PFSK-1 (cell line): ENCODE measurements around the gene PANK3.

Experiments used
- FOXP2 ChIP-seq: optimal IDR thresholded peaks from 2 replicates; pipeline ENCODE3; 2011; ENCODE audit warnings: borderline replicate concordance, control low read depth, inconsistent platforms; ENCODE audit not compliant: insufficient read depth; ENCODE audit errors: extremely low read length, extremely low read depth
- POLR2AphosphoS5 ChIP-seq: IDR thresholded peaks from 2 replicates; pipeline ENCODE4 v1.6.1; 2012; ENCODE audit warnings: low read depth, mild to moderate bottlenecking, control low read depth, low read length, moderate library complexity
- SIN3A ChIP-seq: IDR thresholded peaks from 2 replicates; pipeline ENCODE4 v1.6.1; 2012; ENCODE audit warnings: mild to moderate bottlenecking, low read length, moderate library complexity, borderline replicate concordance; ENCODE audit not compliant: insufficient read depth
- TAF1 ChIP-seq: IDR thresholded peaks from 2 replicates; pipeline ENCODE4 v1.6.1; 2012; ENCODE audit warnings: low read length, control low read depth, borderline replicate concordance; ENCODE audit not compliant: insufficient read depth
- TF ChIP-seq, protein P1 (sequence below), 2 experiments: IDR thresholded peaks; 2 replicates each; pipeline versions ENCODE4 v1.6.1 to v1.8.0; 2011 to 2012; ENCODE audit warnings: low read depth in 2 of 2, low read length in 2 of 2, control low read depth in 1 of 2, inconsistent platforms in 1 of 2, mild to moderate bottlenecking in 1 of 2, moderate library complexity in 1 of 2; ENCODE audit not compliant: insufficient read depth in 1 of 2

PANK3 gene

GRCh38 chr5:168602517-168602916 is 23.3 kb upstream of the PANK3 start:
- no peak for TF ChIP-seq FOXP2
- no peak for TF ChIP-seq POLR2AphosphoS5
- no peak for TF ChIP-seq TAF1
- no peak for TF ChIP-seq SIN3A

- TF ChIP-seq POLR2AphosphoS5 = no peak
- no peak for TF ChIP-seq SIN3A
Observed at GRCh38 chr5:168601972-168602371, 22.8 kb upstream of the PANK3 start.

- TF ChIP-seq POLR2AphosphoS5 (no peak), FOXP2 (no peak), SIN3A (no peak), TAF1 (no peak)
- TF ChIP-seq, protein P1, sequence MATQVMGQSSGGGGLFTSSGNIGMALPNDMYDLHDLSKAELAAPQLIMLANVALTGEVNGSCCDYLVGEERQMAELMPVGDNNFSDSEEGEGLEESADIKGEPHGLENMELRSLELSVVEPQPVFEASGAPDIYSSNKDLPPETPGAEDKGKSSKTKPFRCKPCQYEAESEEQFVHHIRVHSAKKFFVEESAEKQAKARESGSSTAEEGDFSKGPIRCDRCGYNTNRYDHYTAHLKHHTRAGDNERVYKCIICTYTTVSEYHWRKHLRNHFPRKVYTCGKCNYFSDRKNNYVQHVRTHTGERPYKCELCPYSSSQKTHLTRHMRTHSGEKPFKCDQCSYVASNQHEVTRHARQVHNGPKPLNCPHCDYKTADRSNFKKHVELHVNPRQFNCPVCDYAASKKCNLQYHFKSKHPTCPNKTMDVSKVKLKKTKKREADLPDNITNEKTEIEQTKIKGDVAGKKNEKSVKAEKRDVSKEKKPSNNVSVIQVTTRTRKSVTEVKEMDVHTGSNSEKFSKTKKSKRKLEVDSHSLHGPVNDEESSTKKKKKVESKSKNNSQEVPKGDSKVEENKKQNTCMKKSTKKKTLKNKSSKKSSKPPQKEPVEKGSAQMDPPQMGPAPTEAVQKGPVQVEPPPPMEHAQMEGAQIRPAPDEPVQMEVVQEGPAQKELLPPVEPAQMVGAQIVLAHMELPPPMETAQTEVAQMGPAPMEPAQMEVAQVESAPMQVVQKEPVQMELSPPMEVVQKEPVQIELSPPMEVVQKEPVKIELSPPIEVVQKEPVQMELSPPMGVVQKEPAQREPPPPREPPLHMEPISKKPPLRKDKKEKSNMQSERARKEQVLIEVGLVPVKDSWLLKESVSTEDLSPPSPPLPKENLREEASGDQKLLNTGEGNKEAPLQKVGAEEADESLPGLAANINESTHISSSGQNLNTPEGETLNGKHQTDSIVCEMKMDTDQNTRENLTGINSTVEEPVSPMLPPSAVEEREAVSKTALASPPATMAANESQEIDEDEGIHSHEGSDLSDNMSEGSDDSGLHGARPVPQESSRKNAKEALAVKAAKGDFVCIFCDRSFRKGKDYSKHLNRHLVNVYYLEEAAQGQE (IDR thresholded peaks at IDR 0.05; ENCODE audit: insufficient read depth in 1 of 2, low read depth in 2 of 2, low read length in 2 of 2) = no peak
Observed at GRCh38 chr5:168600409-168600808, 21.2 kb upstream of the PANK3 start.

DNA sequence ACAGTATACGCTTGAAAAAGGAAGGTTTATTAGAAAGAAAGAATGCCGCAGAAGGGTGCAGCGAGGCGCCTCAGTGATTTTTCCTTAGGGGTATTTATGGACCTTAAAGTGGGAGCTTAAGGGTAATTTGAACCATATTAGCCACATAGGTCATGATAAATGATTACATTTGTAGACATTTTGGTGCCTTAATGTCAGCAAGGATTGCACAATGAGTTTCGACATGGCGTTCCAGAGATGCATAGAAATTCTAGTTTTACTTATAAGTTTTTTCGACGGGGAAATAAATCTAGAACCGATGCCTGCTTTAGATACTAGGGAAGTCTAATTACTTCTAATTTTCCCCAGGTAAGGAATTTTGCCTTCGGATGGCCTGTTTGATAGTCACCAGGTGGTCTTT is 20.7 kb upstream of the PANK3 start:
- TF ChIP-seq, protein P1 (IDR thresholded peaks at IDR 0.05; ENCODE audit: insufficient read depth in 1 of 2, low read depth in 2 of 2, low read length in 2 of 2) = no peak
- no peak for TF ChIP-seq SIN3A
- no peak for TF ChIP-seq FOXP2
- TF ChIP-seq POLR2AphosphoS5 = no peak

- TF ChIP-seq TAF1 = no peak
- TF ChIP-seq FOXP2 = no peak
- TF ChIP-seq POLR2AphosphoS5 = no peak
- TF ChIP-seq, protein P1 (IDR thresholded peaks at IDR 0.05; ENCODE audit: insufficient read depth in 1 of 2, low read depth in 2 of 2, low read length in 2 of 2) = no peak
- no peak for TF ChIP-seq SIN3A
Observed at GRCh38 chr5:168598639-168599038, 19.5 kb upstream of the PANK3 start.

DNA sequence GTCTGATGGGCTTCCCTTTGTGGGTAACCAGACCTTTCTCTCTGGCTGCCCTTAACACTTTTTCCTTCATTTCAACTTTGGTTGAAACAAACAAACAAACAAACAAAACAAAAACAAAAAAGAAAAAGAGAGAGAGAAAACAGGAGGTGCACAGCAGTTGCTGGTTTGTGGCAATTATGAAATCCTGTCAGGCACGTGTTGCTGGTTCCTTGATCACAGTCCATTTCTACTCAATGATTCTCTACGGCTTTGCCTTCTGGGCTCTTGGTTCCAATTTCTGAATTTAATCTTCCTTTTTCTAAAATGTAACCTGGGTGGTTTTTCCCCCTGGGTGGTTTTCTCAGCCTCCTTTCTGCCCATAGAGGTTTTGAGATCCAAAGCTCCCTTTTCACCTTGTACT is 17.8 kb upstream of the PANK3 start:
- TF ChIP-seq SIN3A (no peak), POLR2AphosphoS5 (no peak)

DNA sequence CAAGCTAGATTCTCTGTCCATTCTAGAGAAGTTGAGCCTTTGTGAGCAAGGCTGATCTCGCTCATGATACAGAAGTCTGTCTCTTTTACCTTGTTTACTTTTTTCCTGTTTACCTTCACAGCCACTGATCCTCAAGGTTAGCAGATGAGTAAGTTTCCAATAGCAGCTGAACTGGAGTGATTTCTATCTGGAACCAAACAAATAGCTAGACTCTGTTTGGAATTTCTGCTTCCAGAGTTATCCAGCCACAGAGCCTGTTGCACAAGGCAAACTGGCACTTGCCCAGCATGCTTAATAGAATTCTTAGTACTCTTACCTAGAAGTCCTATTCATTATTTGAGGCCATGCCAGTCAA is 12.8 kb upstream of the PANK3 start:
- TF ChIP-seq SIN3A (no peak), POLR2AphosphoS5 (no peak), TAF1 (no peak), FOXP2 (no peak)
- TF ChIP-seq, protein P1 (IDR thresholded peaks at IDR 0.05; ENCODE audit: insufficient read depth in 1 of 2, low read depth in 2 of 2, low read length in 2 of 2) = no peak
